A549 treated with DMSO at 1 μM for 4 hours (cell line): ENCODE measurements around the gene ZNF248. TPM values are rescaled to one million over a fixed set of nuclear protein-coding genes. Genes with fewer than 3 reads are reported as not detected.

Source experiments
- total RNA-seq: library from RNA; stranded (reverse); fragments of 200-300 nt; extraction: Qiagen RNA extraction; gene quantifications from 5 replicates; pipeline ENCODE4 v1.2.3, GENCODE V29; 2022; ENCODE audit warnings: low read depth

Gene ZNF248
- 2.9 to 6.0 TPM (median 4.4 TPM) in 5 replicates for total RNA-seq

DNA sequence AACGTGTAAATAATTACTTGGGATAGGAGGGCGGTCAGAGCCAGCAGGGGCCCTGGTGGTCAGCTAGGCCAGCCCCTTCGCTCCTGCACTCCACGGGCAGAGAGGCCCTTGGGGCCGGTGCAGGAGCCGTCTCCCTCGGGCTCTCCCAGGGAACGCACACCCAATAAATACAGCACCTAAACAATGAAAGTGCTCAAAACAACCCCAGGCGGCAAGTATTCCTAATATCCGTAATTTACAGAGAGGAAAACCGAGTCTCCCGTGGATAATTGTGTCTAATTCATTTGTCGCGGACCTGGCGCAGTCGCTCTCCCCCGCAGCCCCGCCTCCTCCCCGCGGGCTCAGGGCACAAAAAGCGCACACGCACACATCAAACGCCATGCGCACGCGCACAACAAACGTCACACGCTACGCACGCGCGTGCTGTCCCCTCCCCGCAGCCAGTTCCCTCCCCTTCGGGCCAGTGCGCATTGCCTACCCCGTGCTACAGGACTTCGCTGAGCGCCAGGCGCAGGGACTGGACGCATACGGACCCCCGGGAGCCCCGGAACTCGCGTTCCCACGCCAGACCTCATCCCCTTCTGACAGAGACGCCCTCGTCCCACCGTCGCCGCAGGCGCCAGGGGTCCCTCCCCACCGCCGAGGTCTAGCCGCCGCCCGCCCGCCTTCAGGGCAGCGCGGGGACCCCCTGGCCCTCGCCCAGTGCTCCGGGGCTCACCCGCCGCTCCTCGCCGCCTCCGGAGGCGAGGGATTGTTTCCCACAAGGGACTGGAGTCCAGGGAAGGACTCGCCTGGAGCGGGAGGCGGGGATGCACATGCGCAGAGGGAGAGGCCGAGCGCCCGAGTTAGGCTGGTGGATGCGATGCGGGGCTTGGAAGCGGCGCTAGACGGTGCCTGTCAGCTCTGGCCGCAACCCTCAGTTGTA is at the start of gene ZNF248:
TSS of gene ZNF248 (minus strand) at position 324 of the 925 bp plus-strand sequence. CDS start 1,300 bp downstream, outside the sequence.

Other genes starting within 250 kb of the ZNF248 start
- gene ZNF25, start 119.0 kb upstream of the ZNF248 start, total RNA-seq, result 1.2 to 2.7 TPM (median 1.9 TPM) in 5 replicates
- 6.1 to 11.9 TPM (median 10.3 TPM) in 5 replicates for gene ZNF33A, start 153.1 kb upstream of the ZNF248 start, total RNA-seq
- gene ZNF37A, start 236.7 kb upstream of the ZNF248 start, total RNA-seq, result 5.1 to 8.2 TPM (median 5.9 TPM) in 5 replicates